Fibroblast of the conjunctiva (primary cell): ENCODE results near the gene UBE3C.
"Not testable (repeated sequence)": the region's sequence is repeated elsewhere in the genome, so short reads cannot be mapped to it uniquely, and the experiment has no call there.

Source experiments
- DNase-seq: peaks from one replicate; pipeline ENCODE4 v3.0.0-alpha.2; 2010; ENCODE audit warnings: low read depth

UBE3C gene

DNA sequence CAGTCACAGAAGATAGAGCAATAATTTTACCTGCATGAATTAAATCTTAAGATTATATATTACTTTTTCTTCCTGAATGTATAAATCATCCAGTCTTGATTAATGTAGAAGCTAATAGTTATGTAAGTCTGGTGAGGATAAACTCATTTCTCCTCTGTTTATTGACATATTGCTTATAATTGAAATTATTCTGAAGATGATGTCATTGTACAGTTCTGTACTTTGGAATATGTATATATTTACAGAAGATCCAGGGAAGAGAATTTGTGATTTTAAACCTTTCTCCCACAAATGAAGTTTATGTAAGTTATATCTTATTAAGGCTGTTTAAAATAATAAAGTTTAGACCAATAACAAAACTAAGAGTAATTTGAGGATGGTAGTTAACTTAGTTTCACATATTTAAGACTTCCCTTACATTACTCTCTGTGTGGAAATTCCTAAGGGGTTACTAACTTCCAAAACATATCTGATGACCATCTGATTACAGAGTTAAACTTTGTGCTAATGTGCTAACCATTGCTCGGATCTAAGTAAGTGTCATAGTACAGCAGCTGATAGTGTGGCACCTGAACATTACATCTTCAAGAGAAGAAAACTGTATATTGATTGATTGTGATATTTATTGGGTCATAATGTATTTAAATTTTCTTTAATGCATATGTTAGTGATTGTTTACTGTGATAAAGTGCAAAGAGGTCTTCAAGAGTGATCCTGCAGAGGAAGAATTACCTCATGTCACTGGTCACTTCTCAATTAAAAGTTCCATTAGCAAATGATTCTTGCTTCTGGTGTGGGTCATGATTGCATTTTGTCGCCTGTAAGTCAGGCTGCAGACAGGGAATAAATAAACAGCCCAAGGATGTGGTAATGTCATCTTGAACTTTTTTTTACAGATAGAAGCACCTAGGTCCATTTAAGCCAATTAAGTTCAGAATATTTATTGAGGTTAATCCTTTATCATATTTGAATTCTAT is 96.9 kb downstream of the UBE3C start:
- DNase-seq: peak; percentile 14

DNA sequence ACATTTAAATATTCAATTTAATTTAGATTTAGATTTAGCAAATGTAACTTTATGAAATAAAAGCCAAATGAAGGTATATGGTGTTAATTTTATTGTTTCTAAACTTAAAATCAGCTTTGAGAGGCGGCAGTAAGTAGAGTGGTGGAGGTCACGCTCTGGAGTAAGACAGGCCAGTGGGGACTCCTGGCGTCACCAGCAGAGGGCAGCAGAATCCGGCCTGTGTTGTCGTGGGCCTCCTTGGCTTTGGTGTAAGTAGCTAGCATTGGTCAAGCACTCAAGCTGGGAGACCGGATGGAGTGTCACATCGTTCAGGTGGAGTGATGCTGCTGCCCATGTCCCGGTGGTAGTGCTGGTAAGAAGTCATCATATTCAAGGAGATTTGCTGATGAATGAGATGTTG is 99.4 kb downstream of the UBE3C start:
- no peak for DNase-seq

DNA sequence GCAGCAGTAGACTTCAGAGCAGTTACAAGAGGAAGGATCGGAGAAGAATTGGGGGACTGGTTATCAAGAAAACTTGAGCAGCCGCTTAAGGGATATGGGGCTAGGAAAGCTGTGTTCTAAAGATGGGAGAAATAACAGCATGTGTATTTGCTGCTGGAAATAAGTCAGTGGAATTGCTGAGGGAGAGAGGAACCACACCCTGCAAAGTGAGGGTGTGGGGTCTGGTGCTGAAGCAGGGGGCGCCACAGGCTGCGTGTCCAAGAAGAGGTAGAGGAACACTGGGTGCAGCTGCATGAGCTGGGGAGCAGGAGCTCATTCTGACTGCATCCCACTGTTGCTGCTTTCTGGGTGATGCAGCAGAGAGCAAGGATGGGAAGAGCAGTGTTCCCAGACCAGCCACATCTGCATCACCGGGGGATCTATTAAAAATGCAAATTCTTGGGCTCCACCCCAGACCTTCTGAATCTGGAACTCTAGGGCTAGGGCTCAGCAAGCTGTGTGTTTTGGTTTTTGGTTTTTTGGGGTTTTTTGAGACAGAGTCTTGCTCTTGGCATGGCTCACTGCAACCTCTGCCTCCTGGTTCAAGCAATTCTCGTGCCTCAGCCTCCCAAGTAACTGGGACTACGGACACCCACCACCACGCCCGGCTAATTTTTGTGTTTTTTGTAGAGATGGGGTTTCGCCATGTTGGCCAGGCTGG is 101.0 kb downstream of the UBE3C start:
- no peak for DNase-seq

DNA sequence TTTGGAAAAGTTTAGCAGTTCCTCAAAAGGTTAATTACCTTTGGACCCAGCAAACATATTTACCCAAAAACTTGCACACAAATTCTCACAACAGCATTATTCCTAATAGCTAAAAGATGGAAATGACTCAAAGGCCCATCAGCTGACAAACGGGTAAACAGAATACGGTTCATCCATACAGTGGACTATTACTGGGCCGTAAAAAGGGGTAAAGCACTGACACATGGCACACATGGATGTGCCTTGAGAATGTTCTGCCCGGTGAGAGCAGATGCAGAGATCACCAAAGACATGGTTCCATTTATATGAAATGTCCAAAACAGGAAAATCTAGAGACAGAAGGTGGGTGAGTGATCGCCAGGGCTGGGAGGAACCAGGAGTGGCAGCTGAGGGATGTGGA is 102.9 kb downstream of the UBE3C start:
- no peak for DNase-seq

DNA sequence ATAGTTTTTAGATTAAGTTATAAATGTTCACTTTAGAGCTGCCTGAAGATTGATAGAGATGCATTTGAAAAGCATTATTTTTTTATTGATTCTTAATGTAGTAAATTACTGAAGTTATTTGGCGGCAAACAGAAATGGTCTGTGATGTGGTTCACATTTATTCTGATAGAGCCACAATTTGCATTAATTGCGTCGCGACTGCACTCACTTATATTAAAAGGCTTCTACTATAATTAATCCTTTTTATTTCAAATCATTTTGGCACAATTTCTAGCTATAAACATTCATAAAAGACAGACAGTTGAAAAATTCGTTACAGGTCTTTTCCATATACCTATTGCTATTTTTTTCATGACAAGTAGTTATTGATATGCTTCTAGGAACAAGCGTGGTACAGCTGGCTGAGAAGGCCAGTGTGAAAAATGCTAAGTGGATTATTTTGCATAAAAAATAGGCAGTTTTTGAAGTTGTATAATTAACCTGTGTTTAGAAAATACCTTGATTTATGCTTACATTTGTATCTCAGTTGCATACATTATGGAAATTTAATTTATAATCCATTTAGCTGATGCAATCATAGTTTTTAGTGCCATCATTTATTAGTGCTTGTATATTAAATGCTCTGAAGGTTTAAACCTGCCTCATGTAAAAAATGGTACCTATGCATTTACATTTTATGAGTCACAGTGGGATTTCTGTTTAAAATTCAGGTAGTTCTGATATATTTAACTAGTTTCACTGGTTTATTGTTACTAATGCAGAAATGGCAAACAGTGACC is 106.0 kb downstream of the UBE3C start:
- DNase-seq: no peak

DNA sequence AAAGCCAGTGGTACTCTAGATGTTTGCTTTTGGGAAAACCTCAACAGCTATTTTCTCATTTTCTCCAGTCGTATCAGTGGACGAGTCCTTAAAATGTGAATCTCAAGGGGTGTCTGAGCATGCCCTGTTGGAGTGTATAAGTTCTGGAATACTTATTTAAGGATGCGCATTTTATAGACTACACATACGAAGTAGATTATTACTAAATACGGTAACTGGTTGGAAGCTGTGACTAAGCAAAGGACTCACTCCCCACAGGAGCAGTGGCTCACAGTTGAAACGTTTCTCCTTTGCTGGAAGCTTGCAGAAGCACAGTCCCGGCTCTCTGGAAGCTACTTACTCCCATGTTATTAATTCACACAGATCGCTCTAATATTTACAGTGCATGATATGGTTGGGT is 107.3 kb downstream of the UBE3C start:
- DNase-seq: no peak

DNA sequence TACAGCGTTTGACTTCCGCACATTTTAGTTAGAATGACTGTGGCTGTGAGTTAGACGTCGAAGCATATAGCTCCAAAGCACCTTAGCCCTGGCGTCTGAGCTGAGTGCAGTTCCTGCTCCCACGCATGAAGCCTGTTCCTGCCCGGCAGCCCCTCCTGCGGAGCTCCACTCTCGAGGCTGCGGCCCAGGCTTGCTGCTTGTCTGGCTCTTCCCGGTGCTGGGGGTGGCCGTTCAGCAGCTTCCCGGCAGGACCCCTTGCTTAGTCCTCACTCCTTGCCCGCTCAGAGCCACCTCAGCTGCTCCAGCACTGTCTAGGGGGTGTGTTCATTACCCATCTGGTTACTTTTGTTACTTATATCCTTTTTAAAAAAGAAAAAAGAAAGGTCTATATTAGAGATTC is 109.9 kb downstream of the UBE3C start:
- DNase-seq: no peak

DNA sequence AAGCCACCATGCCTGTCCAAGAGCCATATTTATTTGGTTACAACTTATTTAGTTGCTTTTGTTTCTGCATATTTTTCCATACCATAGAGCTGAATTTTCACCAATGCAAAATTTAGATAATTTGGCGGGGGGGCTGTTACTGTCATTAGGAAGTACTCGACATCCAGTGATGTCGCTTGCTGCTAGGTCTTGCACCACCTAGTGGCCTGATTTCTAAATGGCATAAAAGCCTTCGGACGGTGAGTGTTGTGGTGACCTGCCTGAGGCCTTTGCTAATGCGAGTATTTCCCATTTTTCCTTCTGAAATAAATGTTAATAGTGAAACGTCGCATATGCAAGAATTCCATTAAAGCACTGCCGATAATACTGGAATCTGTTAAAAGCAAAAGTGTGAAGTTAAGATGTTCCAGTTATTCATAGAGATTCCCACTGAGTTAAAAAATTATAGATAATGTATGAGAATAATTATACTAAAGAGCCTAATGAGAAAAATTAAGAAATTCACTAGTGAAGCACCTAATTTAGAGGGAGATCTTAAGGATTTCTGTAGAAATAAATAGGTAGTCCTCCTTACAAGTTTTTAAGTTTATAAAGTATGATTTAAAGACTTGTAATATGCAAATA is 112.0 kb downstream of the UBE3C start:
- DNase-seq: peak; percentile 49

DNA sequence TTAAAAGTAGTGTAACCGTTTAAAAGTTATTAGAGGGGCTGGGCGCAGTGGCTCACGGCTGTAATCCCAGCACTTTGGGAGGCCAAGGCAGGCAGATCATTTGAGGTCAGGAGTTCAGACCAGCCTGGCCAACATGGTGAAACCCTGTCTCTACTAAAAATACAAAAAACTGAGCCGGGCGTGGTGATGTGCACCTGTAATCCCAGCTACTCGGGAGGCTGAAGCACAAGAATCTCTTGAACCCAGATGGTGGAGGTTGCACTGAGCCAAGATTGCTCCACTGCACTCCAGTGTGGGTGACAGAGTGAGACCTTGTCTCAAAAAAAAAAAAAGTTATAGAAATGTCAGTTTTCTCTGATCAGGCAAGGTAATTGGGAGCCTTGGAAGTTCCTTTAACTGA is 113.1 kb downstream of the UBE3C start:
- DNase-seq: not testable (repeated sequence)

DNA sequence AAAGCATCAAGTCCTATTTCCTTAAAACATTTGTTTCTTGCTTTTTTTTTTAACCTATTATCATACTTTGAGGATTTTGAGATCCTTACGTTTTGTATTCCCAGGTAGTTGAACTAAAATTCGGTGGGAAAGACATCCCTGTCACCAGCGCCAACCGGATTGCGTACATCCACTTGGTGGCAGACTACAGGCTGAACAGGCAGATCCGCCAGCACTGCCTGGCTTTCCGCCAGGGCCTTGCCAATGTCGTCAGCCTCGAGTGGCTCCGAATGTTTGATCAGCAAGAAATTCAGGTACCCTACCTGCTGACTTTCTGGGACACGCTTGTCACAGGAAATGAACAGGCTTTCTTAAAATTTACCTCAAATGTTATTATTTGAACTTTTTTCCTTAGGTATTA is 115.1 kb downstream of the UBE3C start:
- DNase-seq: no peak

DNA sequence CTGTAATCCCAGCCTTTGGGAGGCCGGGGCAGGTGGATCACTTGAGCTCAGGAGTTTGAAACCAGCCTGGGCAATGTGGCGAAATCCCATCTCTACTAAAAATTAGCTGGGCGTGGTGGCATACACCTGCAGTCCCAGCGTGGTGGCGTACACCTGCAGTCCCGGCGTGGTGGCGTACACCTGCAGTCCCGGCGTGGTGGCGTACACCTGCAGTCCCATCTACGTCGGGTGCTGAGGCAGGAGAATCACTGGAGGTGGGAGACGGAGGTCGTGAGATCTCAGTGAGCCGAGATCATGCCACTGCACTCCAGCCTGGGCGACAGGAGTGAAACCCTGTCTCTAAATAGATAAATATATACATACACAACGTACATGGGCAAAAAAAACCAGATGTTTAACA is 116.1 kb downstream of the UBE3C start:
- DNase-seq: not testable (repeated sequence)

DNA sequence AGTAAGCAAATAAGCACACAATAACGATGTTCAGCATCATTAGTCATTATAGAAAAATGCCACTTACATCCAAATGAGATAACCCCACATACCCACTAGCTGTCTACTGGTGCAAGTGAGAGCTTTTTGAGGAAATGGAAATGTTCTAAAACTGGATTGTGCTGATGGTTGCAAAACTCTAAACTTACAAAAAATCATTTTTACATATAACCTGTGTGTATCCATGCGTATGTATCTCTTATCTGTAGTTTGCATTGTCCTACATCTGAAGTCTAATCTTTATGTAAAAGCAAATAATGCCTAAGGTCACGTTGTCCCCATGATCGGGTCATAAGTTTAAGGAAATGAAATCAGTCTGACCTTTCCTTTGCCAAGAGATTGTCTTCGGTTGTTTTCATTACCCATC is 116.5 kb downstream of the UBE3C start:
- no peak for DNase-seq

DNA sequence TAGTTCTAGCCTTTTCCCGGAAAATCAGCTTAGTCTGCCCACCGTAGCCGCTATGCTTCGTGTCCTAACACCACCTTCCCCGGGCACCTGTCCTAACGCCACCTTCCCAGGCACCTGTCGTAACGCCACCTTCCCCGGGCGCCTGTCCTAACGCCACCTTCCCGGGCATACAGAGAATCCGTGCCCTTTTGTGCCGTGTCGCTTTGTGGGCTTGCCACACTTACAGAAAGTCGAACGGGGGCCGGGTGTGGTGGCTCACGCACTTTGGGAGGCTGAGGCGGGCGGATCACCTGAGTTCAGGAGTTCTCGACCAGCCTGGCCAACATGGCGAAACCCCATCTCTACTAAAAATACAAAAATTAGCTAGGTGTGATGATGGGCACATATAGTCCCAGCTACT is 124.4 kb downstream of the UBE3C start:
- no peak for DNase-seq

DNA sequence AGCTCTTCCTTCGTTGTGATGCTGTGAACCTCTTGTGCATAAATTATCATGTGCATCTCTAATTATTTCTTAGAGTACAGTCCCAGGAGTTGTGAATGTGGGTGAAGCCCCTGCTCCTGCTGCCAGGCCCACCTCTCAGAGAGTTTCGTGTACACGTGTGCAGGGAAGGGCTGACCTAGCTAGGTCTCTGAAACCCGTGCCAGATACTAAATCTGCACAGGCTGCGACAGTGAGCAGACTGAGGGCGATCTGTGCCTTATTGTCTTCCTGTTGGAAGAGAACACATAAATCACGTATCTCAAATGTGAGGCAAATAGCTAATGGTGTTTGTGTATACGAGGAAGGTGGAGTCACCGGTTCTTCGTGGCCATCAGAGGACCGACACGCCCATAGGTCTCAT is 126.3 kb downstream of the UBE3C start:
- no peak for DNase-seq

DNA sequence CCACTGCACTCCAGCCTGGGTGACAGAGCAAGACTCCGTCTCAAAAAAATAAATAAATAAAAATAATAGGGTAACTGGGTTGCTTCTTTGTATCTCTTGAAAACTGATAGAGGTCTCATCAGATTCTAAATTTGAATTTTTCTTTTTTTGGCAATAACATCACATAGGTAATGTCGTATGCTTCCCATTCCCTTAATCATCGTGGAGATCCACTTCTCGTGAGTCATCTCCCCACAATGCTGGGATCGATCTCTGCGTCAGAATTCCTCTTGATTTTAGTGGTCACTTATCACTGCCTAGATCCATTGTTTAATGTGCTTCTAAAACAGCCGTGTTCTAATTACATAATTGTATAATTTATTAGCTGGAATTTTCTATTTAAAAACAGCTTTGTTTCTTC is 127.5 kb downstream of the UBE3C start:
- no peak for DNase-seq

DNA sequence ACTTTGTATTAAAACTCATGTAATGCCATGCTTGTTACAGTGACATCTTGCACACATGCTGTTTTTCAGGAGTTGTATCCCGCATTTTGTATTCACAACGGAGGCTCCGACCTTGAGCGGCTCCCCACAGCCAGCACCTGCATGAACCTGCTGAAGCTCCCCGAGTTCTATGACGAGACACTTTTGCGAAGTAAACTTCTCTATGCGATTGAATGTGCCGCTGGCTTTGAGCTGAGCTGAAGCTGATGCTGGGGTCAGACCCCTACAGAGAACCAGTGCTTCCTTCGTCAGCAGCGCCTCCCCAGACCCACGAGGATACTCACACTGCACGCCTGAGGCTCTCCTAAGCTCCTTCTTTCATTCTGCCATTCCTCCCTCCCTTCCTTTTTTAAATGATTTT is 128.8 kb downstream of the UBE3C start:
- no peak for DNase-seq

DNA sequence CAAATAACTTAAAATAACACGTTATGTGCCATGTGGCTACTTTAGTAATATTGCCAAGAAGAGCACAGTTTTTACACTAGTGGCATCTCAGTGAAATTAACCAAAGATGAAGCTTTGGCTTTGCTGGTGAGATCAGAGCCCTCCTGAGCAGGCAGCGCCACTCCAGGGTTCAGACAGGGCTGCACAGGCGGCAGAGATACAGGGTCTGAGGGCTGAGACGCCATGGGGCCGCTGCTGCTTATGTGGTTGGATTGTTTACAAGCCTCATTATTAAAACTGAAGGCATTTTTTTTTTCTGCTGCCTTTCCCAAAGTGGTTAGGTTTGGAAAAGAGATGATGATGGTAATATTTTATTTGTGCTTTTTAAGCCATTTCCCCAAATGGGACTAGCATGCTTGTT is 129.2 kb downstream of the UBE3C start:
- no peak for DNase-seq

DNA sequence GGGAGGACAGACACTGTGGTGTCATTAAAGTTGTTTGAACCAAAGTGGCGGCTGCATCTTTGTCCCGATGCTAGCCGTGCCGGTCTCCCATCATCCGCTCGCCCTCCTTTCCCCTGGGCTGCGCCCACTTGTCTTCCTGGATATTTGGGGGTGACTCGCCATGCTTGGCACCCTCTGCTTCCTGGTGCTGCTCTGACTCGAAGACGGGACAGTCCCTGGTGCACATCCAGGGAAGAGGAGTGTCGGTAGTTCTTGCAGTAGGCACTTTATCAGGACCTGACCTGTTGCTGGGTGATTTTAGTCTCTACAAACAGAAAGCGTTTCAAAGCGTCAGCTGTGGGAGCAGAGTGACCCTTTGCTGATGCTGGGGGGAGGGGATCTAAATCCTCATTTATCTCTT is 129.8 kb downstream of the UBE3C start:
- DNase-seq: no peak

DNA sequence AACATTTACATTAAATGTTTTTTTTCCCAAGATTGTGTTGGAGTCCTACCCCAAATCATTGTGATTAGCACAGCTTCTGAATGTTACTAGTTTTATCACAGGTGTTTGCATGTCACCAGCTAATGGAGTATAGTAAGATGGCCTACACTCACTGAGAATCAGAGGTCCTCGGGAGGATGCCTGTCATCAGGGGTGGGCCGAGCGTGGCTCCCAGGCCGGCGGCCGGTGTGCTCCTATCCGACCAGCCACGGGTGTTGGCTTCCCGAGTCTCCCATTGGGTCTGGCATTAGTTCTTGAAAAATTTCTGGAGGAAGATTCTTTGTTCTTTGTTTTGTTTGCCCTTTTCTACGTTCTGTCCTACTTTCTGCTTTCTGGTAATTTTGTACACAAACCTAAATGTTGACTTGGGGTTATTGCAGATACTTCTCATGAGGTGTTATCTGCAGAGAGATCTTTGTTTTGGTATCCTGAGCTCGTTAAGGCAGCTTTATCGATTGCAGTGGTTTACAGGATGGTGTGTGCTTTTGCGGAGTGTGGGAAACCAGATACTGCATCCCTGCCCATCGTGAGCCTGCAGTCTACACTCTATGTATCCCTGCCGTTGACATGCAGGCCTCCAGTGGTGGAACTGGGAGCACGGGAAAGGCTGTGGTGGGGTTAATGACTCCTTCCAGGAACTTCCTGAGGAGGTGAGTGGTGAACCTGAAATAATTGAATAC is 130.8 kb downstream of the UBE3C start:
- no peak for DNase-seq

DNA sequence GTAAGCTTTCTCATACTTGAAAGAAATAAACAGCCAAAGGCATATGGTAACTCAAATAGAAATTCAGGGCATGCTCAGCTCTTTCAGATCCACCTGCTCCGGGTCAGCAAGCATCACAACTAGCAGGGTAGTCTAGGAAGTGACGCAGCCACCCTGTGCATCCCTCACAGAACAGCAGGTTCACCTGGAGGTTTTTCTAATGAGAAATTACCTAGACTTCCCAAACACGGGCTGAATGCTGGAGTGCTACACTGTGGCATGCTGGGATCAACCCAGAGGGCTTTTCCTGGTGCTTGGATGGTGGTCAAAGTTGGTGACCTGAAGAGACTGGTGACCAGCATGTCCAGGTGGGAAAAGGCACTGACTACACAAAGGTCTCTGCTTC is 131.3 kb downstream of the UBE3C start:
- no peak for DNase-seq

DNA sequence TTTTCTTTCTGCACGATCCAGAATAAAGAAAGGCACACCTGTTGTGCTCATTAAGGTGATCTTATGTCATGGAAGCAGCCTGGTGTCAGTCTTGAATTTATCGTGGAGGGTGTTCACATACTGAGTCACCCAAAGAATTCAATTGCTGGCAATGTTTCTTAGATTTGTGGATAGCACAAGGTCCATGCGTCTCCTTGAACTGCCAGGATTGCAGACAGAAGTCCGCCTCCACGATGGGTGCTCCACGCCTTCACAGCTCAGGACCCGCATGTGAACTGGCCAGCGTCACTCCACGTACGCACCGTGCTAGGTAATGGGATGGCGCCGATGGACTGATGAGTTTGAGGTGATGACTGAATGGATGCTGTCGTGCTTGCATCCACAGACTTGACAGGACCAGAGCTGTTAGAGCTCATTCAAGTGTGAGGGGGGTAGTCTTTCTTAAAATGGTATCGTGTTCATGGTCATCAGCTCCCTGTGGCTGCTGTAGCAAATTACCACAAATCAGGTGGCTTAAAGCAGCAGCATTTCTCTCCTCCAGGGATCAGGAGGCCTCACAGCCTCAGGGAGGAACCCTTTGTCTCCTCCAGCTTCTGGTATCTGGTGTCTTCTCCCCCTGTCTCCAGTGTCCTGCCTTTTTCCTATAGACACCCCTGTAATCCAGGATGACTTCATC is 132.7 kb downstream of the UBE3C start:
- no peak for DNase-seq
